Activated T-cell treated with anti-CD3 and anti-CD28 coated beads for 4 hours (primary cell): ENCODE measurements around the gene CSNK2A3.

ENCODE experiments used
- DNase-seq: peaks from one replicate; pipeline ENCODE4 v3.0.0-alpha.2; 2020

CSNK2A3 gene

GRCh38 chr11:11332141-11332710 lies 20.8 kb downstream of the CSNK2A3 start:
- DNase-seq, result no peak

- no peak for DNase-seq
Observed at GRCh38 chr11:11329062-11329806, 23.8 kb downstream of the CSNK2A3 start.

DNA sequence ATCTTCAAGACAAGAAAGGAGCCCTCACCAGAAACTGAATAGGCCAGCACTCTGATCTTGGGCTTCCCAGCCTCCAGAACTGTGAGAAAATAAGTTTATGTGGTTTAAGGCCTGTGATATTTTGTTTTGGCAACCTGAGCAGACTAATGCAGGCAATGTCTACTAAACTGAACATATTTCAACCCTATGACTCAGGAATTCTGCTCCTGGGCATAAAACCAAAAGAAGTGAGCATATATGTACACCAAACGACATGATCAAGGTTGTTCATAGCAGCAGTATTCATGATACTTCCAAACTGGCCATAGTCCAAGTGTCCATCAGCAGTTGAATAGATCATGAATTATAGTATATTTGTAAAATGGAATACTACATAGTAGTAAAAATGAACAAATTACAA lies 29.0 kb downstream of the CSNK2A3 start:
- no peak for DNase-seq

GRCh38 chr11:11322101-11322500 lies 30.9 kb downstream of the CSNK2A3 start:
- DNase-seq, result no peak

DNA sequence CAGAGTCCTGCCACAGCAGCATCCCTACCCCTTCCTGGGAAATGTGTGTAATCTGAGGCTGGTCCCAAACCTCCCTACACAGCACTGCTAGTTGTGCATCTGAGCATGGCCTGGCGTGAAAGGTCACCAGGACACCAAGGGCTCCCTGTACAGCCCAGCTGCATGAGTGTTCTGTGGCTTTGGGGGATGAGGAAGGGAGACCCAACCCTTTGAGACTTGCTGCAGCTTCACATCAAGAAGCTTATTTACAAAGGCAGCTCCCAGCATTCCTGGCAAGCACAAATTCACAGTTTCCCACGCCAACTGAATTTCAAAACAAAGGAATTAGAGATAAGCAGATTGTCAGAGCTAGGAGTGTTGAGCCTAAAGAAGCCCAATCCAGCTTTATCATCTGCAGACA lies 32.2 kb downstream of the CSNK2A3 start:
- DNase-seq, result no peak

- no peak for DNase-seq
Observed at GRCh38 chr11:11318961-11319360, 34.1 kb downstream of the CSNK2A3 start.

DNA sequence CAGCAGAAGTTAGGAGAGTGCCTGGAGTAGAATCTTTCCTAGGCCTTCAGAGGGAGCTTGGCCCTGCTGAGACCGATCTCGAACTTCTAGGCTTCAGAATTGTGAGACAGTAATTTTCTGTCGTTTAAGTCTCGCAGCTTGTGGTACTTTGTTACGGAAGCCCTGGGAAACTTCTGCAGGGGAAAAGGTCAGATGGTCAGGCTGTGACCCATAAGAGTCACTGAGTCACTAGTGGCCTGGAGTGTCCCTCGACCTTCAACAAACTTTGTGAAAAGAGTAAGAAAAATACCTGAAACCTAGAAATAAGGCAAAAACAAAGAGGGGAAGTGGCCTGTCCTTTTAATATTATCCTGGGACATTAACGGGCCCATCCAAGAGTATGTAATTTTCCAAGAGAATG lies 34.6 kb downstream of the CSNK2A3 start:
- no peak for DNase-seq

DNA sequence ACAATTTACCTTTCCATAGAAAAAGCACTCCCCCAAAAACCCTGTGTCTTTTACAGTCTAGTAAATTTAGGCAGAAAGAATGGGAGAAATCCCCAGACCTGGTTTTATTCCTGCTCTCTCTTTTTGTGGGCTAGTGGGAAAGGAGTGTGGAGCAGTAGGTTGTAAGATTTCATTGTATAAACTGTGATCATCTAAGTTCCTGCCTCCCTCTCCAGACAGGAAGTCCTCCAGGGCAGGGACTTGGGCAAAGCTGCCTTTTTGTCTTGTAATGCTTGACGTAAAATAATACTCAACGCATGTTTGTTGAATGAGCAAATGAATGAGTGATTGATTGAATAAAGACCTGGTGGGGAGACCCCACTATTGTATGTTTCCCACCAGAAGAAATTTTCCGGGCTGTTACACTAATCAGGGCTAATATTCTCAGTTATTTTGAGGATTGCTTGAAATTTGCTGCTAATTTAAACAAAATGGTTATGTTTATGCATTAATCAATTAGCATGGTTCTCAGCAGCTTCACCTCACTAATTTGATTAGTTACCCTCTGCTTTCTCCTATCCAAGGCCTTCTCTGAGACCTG lies 36.3 kb downstream of the CSNK2A3 start:
- DNase-seq, result no peak

DNA sequence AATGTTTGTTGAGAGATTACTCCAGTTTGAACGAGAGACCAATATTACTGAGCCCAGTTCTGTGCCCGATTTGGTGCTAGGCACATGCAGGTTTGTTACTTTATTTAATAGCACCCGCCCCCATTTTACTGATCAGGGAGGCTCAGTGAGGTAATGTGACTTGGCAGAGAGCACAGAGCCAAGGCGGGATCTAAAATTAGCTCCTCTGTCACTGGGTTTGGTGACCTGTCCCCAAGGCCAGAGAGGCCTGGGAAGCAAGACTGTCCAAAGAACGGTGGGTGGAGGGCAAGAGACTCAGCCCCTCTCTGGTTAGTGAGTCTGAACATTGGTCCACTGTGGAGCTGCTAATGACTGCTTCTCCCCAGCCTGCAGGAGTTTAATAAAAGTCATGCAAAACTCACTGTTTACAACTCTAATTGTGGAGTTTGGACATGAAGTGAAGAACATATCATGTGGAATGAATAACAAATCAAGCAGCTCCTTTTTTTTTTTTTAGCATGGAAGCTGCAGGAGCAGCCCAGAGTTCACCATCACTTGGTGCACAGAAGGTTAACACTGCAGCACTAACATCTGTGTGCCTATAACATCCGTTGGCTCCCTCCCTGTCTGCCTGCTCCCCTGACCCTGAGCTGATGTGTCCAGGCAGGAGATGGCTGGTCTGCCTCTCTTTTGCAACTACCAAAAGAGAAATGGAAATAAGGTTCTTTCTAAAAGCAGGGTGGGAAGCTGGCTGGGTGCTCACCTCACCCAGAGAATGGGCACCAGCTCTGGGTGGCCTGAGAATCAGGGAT lies 39.0 kb downstream of the CSNK2A3 start:
- DNase-seq, result no peak

GRCh38 chr11:11313426-11313825 lies 39.6 kb downstream of the CSNK2A3 start:
- DNase-seq, result no peak

DNA sequence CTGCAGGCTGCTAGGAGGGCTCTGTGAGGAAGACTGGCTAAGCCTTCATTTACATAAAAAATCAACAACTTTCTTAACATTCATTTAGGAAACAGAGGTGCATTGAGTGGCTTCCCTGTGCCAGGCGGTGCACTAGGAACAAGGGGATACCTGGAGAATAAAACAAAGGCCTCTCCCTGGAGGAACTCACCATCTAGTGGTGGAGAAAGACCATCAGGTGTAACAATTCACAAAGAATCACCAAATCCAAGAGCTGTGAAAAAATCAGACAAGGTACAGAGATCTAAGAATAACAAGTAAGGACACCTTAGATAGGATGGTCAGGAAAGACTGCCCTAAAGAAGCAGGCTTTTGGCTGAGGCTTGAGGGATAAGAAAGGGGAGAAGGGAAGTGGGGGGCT lies 40.3 kb downstream of the CSNK2A3 start:
- DNase-seq, result no peak

DNA sequence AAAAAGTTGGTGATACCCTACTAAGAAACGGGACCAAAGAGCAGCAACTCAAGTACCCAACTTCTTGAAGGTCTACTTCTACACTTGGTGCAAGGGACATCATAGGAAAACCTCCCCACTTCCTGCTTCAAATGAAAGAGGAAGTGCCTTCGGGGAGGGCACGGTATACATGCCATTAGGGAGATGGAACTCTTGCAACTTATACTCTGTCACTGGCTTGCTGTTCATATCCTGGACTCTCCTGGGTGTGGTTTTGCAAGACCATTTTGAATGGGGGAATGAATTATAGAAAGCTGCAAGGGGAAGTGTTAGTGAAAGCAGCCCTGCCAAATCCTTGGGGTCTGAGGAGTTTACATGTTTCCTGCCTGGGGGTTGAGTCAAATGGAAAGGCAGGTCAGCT lies 41.9 kb downstream of the CSNK2A3 start:
- no peak for DNase-seq

DNA sequence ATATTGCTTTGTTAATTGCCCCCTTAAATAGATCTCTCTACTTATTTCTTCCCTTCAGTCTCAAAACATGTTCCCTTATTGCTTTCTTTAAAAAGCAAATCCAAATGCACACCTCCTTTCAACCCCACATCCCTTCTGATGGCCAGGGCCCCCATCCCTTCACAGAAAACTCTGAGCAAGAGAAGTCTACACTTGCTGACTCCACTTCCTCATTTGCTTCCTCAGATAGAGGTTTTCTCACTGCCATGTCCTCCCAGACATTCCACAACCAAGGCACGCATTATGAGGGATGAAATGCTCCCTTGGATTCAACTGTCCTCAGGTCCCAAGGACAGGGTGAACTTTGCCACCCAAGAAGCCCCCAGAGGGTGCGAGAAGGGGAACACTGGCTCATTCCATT lies 43.1 kb downstream of the CSNK2A3 start:
- DNase-seq, result no peak

DNA sequence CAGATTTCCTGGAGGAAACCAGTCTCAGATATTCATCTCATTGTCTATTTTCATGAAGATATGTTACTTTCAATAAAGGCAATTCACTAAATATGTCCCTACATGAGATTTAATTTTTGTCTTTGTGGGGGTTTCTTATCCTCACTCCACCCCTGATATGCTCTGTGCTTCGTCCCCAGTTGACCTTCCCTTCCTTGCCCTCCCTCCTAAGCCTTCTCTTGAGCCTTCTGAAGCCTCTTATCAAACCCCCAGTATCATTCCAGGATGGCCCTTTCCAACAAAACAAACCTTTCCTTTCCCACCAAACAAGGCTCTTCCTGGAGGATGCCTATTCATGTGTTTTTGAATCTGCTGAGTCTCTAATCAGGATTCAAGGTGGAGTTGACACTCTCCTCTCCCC lies 44.8 kb downstream of the CSNK2A3 start:
- DNase-seq, result no peak

DNA sequence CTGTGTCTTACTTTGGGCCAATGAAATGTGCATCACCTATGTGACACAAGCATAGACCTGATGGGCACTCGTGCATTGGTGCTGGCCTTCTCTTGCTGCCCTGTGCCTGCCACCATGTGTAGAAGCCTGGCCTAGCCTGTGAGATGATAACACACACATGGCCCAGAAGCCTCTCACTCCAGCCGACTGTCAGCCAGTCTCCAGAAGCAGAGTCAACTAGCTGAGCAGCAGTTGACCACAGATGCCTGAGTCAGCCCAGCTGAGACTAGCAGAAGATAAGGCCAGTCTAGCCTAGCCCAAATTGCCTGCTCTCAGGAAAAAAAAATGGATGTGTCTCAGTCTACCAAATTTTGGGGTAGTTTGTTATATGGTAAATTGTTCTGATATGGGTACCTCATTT lies 46.2 kb downstream of the CSNK2A3 start:
- no peak for DNase-seq

- DNase-seq, result no peak
Observed at GRCh38 chr11:11304550-11304949, 48.5 kb downstream of the CSNK2A3 start.

- DNase-seq, result no peak
Observed at GRCh38 chr11:11302565-11302964, 50.5 kb downstream of the CSNK2A3 start.
